ENCODE results near the gene JADE3. TPM values are rescaled to one million over a fixed set of nuclear protein-coding genes. Genes with fewer than 3 reads are reported as not detected.
A peak's percentile ranks its signal among the peaks of the same experiment; 100 is the strongest.

The JADE3 gene
- polyA plus RNA-seq, 1 donor: 9.3 TPM

DNA sequence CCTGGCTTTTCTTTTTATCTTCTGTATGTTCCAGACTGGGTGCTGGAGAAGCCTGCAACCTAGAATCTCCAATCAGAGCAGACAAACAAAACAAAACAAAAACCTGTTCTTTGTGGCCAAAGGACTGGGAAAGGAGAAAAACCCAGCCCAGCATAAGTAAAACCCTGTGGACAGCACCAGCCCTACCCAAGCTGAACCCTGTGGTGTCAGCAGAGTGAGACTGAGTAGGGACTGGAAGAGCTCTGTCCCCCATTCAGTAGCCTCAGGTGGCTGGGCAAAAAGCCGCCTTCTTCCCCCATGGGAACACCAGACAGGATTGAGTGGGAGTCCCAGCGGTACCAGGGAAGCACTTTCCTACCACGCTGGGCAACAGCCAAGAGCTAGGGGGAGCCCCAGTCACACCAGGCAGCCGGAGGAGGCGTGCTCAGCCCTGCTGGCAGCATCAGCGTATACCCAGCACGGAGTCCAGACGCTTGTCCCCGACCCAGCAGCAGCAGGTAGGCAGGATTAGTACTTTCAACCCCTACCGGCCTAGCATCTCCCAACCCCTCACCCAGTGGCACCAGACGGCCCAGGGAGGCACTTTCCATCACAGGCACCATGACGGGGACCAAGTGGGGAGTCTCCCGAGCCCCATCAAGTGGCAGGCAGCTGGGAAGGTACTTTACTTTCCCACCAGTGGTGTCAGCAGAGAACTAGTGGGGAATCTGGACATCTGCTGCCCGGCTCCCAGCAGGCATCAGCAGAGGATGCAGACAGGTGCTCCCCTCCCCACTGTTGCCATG lies 8.6 kb upstream of the JADE3 start:
- DNase-seq: peak; percentile 57 to 80
- no peaks in the 10 kb centered on the region for H3K36me3 ChIP-seq (ENCODE audit: control insufficient read depth, insufficient read depth, low read length)
- no CpG with 5 or more reads among the region's 14 CpGs for WGBS (ENCODE audit: insufficient coverage, low lambda C conversion rate)
- H3K4me3 ChIP-seq (ENCODE audit: low read length): peak overlapping the region; percentile 39
- H3K9me3 ChIP-seq (ENCODE audit: control insufficient read depth, low read depth, low read length): no peaks in the 10 kb centered on the region
- peak overlapping the region; percentile 48 for H3K27ac ChIP-seq (ENCODE audit: low read length)
- H3K27me3 ChIP-seq (ENCODE audit: control insufficient read depth, insufficient read depth, low read length): no peaks in the 10 kb centered on the region
- no peaks in the 10 kb centered on the region for H3K4me1 ChIP-seq (ENCODE audit: control insufficient read depth, insufficient read depth, low read length)

DNA sequence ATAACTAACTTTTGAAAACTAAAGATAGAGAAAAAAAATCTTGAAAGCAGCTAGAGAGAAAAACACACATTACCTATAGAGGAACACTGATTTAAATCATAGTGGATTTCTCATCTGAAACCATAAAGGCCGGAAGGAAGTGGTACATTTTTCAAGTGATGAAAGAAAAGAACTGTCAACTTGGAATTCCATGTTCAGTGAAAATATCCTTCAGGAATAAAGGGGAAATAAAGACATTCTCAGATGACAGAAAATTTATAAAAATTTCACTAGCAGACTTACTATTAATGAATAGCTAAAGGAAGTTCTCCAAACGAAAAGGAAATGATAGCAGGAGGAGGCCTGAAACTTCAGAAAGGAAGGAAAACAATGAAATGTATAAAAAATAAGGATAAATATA lies 7.6 kb upstream of the JADE3 start:
- no peaks in the 10 kb centered on the region for H3K36me3 ChIP-seq (ENCODE audit: control insufficient read depth, insufficient read depth, low read length)
- no peak overlapping the region for H3K4me3 ChIP-seq (ENCODE audit: low read length)
- WGBS (ENCODE audit: insufficient coverage, low lambda C conversion rate): no CpG with 5 or more reads among the region's 2 CpGs
- DNase-seq: no peak
- no peak overlapping the region for H3K27ac ChIP-seq (ENCODE audit: low read length)
- no peaks in the 10 kb centered on the region for H3K27me3 ChIP-seq (ENCODE audit: control insufficient read depth, insufficient read depth, low read length)
- no peaks in the 10 kb centered on the region for H3K4me1 ChIP-seq (ENCODE audit: control insufficient read depth, insufficient read depth, low read length)
- no peaks in the 10 kb centered on the region for H3K9me3 ChIP-seq (ENCODE audit: control insufficient read depth, low read depth, low read length)

DNA sequence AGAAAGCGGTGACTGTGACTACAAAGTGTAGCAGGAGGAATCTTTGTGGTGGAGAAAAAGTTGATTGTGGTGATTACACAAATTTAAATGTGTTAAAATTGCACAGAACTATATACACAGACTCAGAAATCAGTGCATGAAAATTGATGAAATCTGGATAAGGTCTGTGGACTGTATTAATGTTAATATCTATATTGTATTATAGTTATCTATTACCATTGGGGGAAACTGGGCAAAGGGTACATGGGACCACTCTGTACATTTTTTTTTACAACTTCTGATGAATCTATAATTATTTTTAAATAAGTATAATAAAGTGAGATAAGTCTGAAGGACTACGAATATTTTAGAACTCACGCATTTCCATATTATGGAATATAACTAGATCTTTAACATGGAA lies 1.8 kb upstream of the JADE3 start:
- Histone ChIP-seq H3K27me3 (ENCODE audit: control insufficient read depth, insufficient read depth, low read length) (no peaks in the 10 kb centered on the region), H3K9me3 (ENCODE audit: control insufficient read depth, low read depth, low read length) (no peaks in the 10 kb centered on the region), H3K4me1 (ENCODE audit: control insufficient read depth, insufficient read depth, low read length) (no peaks in the 10 kb centered on the region), H3K36me3 (ENCODE audit: control insufficient read depth, insufficient read depth, low read length) (no peaks in the 10 kb centered on the region), H3K27ac (ENCODE audit: low read length) (no peak overlapping the region), H3K4me3 (ENCODE audit: low read length) (no peak overlapping the region)
- DNase-seq: no peak
- no CpG with 5 or more reads among the region's 3 CpGs for WGBS (ENCODE audit: insufficient coverage, low lambda C conversion rate)

- no CpG with 5 or more reads among the region's 109 CpGs for WGBS (ENCODE audit: insufficient coverage, low lambda C conversion rate)
- H3K9me3 ChIP-seq (ENCODE audit: control insufficient read depth, low read depth, low read length): no peaks in the 10 kb centered on the region
- no peaks in the 10 kb centered on the region for H3K4me1 ChIP-seq (ENCODE audit: control insufficient read depth, insufficient read depth, low read length)
- peak; percentile 20 to 54 for DNase-seq
- H3K4me3 ChIP-seq (ENCODE audit: low read length): peak overlapping the region; percentile 78
- no peaks in the 10 kb centered on the region for H3K36me3 ChIP-seq (ENCODE audit: control insufficient read depth, insufficient read depth, low read length)
- H3K27me3 ChIP-seq (ENCODE audit: control insufficient read depth, insufficient read depth, low read length): no peaks in the 10 kb centered on the region
- peak overlapping the region; percentile 38 for H3K27ac ChIP-seq (ENCODE audit: low read length)
Measured at GRCh38 chrX:46912603-46913491, 626 bp downstream of the JADE3 start.

GRCh38 chrX:46913667-46914066 lies 1.4 kb downstream of the JADE3 start:
- H3K4me1 ChIP-seq (ENCODE audit: control insufficient read depth, insufficient read depth, low read length): no peaks in the 10 kb centered on the region
- no peaks in the 10 kb centered on the region for H3K36me3 ChIP-seq (ENCODE audit: control insufficient read depth, insufficient read depth, low read length)
- no peaks in the 10 kb centered on the region for H3K27me3 ChIP-seq (ENCODE audit: control insufficient read depth, insufficient read depth, low read length)
- peak; percentile 19 to 50 for DNase-seq
- peak overlapping the region; percentile 38 for H3K27ac ChIP-seq (ENCODE audit: low read length)
- no CpG with 5 or more reads among the region's 14 CpGs for WGBS (ENCODE audit: insufficient coverage, low lambda C conversion rate)
- H3K9me3 ChIP-seq (ENCODE audit: control insufficient read depth, low read depth, low read length): no peaks in the 10 kb centered on the region
- peak overlapping the region; percentile 78 for H3K4me3 ChIP-seq (ENCODE audit: low read length)

- no peak for DNase-seq
- Histone ChIP-seq H3K27ac (ENCODE audit: low read length) (no peak overlapping the region), H3K9me3 (ENCODE audit: control insufficient read depth, low read depth, low read length) (no peaks in the 10 kb centered on the region), H3K27me3 (ENCODE audit: control insufficient read depth, insufficient read depth, low read length) (no peaks in the 10 kb centered on the region), H3K4me3 (ENCODE audit: low read length) (no peak overlapping the region), H3K36me3 (ENCODE audit: control insufficient read depth, insufficient read depth, low read length) (no peaks in the 10 kb centered on the region), H3K4me1 (ENCODE audit: control insufficient read depth, insufficient read depth, low read length) (no peaks in the 10 kb centered on the region)
- WGBS (ENCODE audit: insufficient coverage, low lambda C conversion rate): no CpG with 5 or more reads among the region's 2 CpGs
Measured at GRCh38 chrX:46916273-46916672, 4.1 kb downstream of the JADE3 start.

GRCh38 chrX:46917622-46918021 lies 5.4 kb downstream of the JADE3 start:
- H3K27ac ChIP-seq (ENCODE audit: low read length): no peak overlapping the region
- H3K4me1 ChIP-seq (ENCODE audit: control insufficient read depth, insufficient read depth, low read length): no peaks in the 10 kb centered on the region
- no peaks in the 10 kb centered on the region for H3K36me3 ChIP-seq (ENCODE audit: control insufficient read depth, insufficient read depth, low read length)
- H3K9me3 ChIP-seq (ENCODE audit: control insufficient read depth, low read depth, low read length): no peaks in the 10 kb centered on the region
- no peaks in the 10 kb centered on the region for H3K27me3 ChIP-seq (ENCODE audit: control insufficient read depth, insufficient read depth, low read length)
- WGBS (ENCODE audit: insufficient coverage, low lambda C conversion rate): no CpG with 5 or more reads among the region's 1 CpG
- DNase-seq: no peak
- no peak overlapping the region for H3K4me3 ChIP-seq (ENCODE audit: low read length)

GRCh38 chrX:46918434-46918833 lies 6.2 kb downstream of the JADE3 start:
- Histone ChIP-seq H3K4me1 (ENCODE audit: control insufficient read depth, insufficient read depth, low read length) (no peaks in the 10 kb centered on the region), H3K27ac (ENCODE audit: low read length) (no peak overlapping the region), H3K27me3 (ENCODE audit: control insufficient read depth, insufficient read depth, low read length) (no peaks in the 10 kb centered on the region), H3K4me3 (ENCODE audit: low read length) (no peak overlapping the region), H3K36me3 (ENCODE audit: control insufficient read depth, insufficient read depth, low read length) (no peaks in the 10 kb centered on the region), H3K9me3 (ENCODE audit: control insufficient read depth, low read depth, low read length) (no peaks in the 10 kb centered on the region)
- no peak for DNase-seq
- no CpG with 5 or more reads among the region's 1 CpG for WGBS (ENCODE audit: insufficient coverage, low lambda C conversion rate)

GRCh38 chrX:46920235-46920634 lies 8.0 kb downstream of the JADE3 start:
- Histone ChIP-seq H3K4me1 (ENCODE audit: control insufficient read depth, insufficient read depth, low read length) (no peaks in the 10 kb centered on the region), H3K27ac (ENCODE audit: low read length) (no peak overlapping the region), H3K36me3 (ENCODE audit: control insufficient read depth, insufficient read depth, low read length) (no peaks in the 10 kb centered on the region), H3K9me3 (ENCODE audit: control insufficient read depth, low read depth, low read length) (no peaks in the 10 kb centered on the region), H3K4me3 (ENCODE audit: low read length) (no peak overlapping the region), H3K27me3 (ENCODE audit: control insufficient read depth, insufficient read depth, low read length) (no peaks in the 10 kb centered on the region)
- no peak for DNase-seq
- no CpG with 5 or more reads among the region's 4 CpGs for WGBS (ENCODE audit: insufficient coverage, low lambda C conversion rate)

DNA sequence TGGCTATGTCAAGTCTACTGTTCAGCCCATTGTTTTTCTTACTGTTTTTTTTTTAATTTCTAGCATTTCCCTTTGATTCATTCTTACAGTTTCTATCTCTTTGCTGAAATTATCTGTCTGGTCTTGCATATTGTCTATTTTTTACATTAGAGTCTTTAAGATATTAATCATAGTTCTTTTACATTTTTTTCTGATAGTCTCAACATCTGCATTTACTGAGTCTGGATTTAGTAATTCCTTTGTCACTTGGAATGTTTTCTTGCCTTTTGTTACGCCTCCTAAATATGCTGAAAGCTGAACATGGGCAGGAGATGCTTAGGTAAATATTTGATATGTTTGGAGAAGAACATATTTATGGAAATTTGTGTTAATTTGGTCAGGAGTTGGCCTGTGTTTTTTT lies 10.4 kb downstream of the JADE3 start:
- Histone ChIP-seq H3K4me3 (ENCODE audit: low read length) (no peak overlapping the region), H3K36me3 (ENCODE audit: control insufficient read depth, insufficient read depth, low read length) (no peaks in the 10 kb centered on the region), H3K27ac (ENCODE audit: low read length) (no peak overlapping the region), H3K9me3 (ENCODE audit: control insufficient read depth, low read depth, low read length) (no peaks in the 10 kb centered on the region), H3K4me1 (ENCODE audit: control insufficient read depth, insufficient read depth, low read length) (no peaks in the 10 kb centered on the region), H3K27me3 (ENCODE audit: control insufficient read depth, insufficient read depth, low read length) (no peaks in the 10 kb centered on the region)
- DNase-seq: no peak
- WGBS (ENCODE audit: insufficient coverage, low lambda C conversion rate): no CpG with 5 or more reads among the region's 1 CpG
